ENCODE results near the gene MXD4.
"Not testable (repeated sequence)": the region's sequence is repeated elsewhere in the genome, so short reads cannot be mapped to it uniquely, and the experiment has no call there.

Gene MXD4

GRCh38 chr4:2275044-2275397 is 13.1 kb upstream of the MXD4 start:
- not testable (repeated sequence) for H3K4me1 ChIP-seq (ENCODE audit: control insufficient read depth in 5 of 5, insufficient read depth in 5 of 5, low read length in 5 of 5); H3K27me3 ChIP-seq (ENCODE audit: control insufficient read depth in 5 of 5, insufficient read depth in 4 of 5, low read length in 5 of 5); H3K9me3 ChIP-seq (ENCODE audit: control insufficient read depth in 5 of 5, low read length in 5 of 5); H3K36me3 ChIP-seq (ENCODE audit: control insufficient read depth in 5 of 5, insufficient read depth in 5 of 5, low read length in 5 of 5); H3K27ac ChIP-seq (ENCODE audit: low read depth, low read length); H3K9ac ChIP-seq (ENCODE audit: low read length in 5 of 5); H3K4me3 ChIP-seq (ENCODE audit: low read depth in 1 of 5, low read length in 5 of 5)

- Histone ChIP-seq H3K9ac (ENCODE audit: low read length in 5 of 5) (no peak overlapping the region), H3K4me1 (ENCODE audit: control insufficient read depth in 5 of 5, insufficient read depth in 5 of 5, low read length in 5 of 5) (peaks cover 0 to 2% (median 0%) of the 10 kb centered on the region in 5 donors), H3K9me3 (ENCODE audit: control insufficient read depth in 5 of 5, low read length in 5 of 5) (no peaks in the 10 kb centered on the region), H3K27ac (ENCODE audit: low read depth, low read length) (no peak overlapping the region), H3K4me3 (ENCODE audit: low read depth in 1 of 5, low read length in 5 of 5) (no peak overlapping the region), H3K36me3 (ENCODE audit: control insufficient read depth in 5 of 5, insufficient read depth in 5 of 5, low read length in 5 of 5) (peaks cover 0 to 8% (median 5%) of the 10 kb centered on the region in 5 donors), H3K27me3 (ENCODE audit: control insufficient read depth in 5 of 5, insufficient read depth in 4 of 5, low read length in 5 of 5) (peaks cover 0 to 3% (median 0%) of the 10 kb centered on the region in 5 donors)
Measured at GRCh38 chr4:2274320-2275043, 12.6 kb upstream of the MXD4 start.

GRCh38 chr4:2273657-2274319 is 11.9 kb upstream of the MXD4 start:
- Histone ChIP-seq H3K27me3 (ENCODE audit: control insufficient read depth in 5 of 5, insufficient read depth in 4 of 5, low read length in 5 of 5) (peaks cover 0 to 3% (median 0%) of the 10 kb centered on the region in 5 donors), H3K4me1 (ENCODE audit: control insufficient read depth in 5 of 5, insufficient read depth in 5 of 5, low read length in 5 of 5) (peaks cover 0 to 2% (median 0%) of the 10 kb centered on the region in 5 donors), H3K36me3 (ENCODE audit: control insufficient read depth in 5 of 5, insufficient read depth in 5 of 5, low read length in 5 of 5) (peaks cover 0 to 8% (median 5%) of the 10 kb centered on the region in 5 donors), H3K27ac (ENCODE audit: low read depth, low read length) (no peak overlapping the region), H3K4me3 (ENCODE audit: low read depth in 1 of 5, low read length in 5 of 5) (no peak overlapping the region), H3K9ac (ENCODE audit: low read length in 5 of 5) (no peak overlapping the region), H3K9me3 (ENCODE audit: control insufficient read depth in 5 of 5, low read length in 5 of 5) (no peaks in the 10 kb centered on the region)

DNA sequence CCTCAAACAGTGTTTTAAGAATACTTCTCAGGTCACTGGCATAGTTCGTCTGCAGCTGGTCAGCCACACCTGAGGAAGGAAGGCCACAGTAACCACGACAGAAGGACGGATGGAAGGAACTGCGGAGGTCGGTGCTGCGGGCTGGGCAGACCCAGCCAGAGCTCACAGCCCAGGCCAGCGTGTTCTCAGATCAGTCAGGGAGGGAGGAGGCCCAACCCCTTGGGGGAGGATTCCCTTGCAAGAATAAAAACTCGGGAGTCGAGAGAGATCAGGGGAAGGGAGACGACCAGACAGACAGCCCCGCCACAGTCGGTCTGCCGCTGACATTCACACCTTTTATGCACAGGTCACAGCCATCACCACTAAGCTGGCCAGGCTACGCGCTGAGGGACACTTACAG is 11.3 kb upstream of the MXD4 start:
- Histone ChIP-seq H3K9me3 (ENCODE audit: control insufficient read depth in 5 of 5, low read length in 5 of 5) (no peaks in the 10 kb centered on the region), H3K36me3 (ENCODE audit: control insufficient read depth in 5 of 5, insufficient read depth in 5 of 5, low read length in 5 of 5) (peaks cover 0 to 8% (median 5%) of the 10 kb centered on the region in 5 donors), H3K9ac (ENCODE audit: low read length in 5 of 5) (no peak overlapping the region), H3K27me3 (ENCODE audit: control insufficient read depth in 5 of 5, insufficient read depth in 4 of 5, low read length in 5 of 5) (peaks cover 0 to 3% (median 0%) of the 10 kb centered on the region in 5 donors), H3K4me1 (ENCODE audit: control insufficient read depth in 5 of 5, insufficient read depth in 5 of 5, low read length in 5 of 5) (peaks cover 0 to 2% (median 0%) of the 10 kb centered on the region in 5 donors), H3K27ac (ENCODE audit: low read depth, low read length) (no peak overlapping the region), H3K4me3 (ENCODE audit: low read depth in 1 of 5, low read length in 5 of 5) (no peak overlapping the region)

DNA sequence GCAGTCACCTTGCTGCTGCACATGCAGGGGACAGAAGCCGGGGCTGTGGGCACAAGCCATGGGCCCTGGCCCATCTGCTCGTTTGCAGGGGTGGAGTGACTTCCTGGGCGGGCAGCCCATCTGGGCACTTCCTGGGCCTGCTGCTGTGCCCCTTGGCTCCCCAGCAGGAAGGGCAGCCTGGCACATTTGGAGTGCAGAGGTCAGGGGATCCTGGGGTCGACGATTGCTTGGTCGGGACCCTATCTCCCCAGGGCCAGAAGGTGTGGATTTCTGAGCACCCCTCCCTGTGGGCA is 10.9 kb upstream of the MXD4 start:
- Histone ChIP-seq H3K9me3 (ENCODE audit: control insufficient read depth in 5 of 5, low read length in 5 of 5) (no peaks in the 10 kb centered on the region), H3K36me3 (ENCODE audit: control insufficient read depth in 5 of 5, insufficient read depth in 5 of 5, low read length in 5 of 5) (peaks cover 0 to 8% (median 5%) of the 10 kb centered on the region in 5 donors), H3K27me3 (ENCODE audit: control insufficient read depth in 5 of 5, insufficient read depth in 4 of 5, low read length in 5 of 5) (peaks cover 0 to 3% (median 0%) of the 10 kb centered on the region in 5 donors), H3K4me3 (ENCODE audit: low read depth in 1 of 5, low read length in 5 of 5) (no peak overlapping the region), H3K4me1 (ENCODE audit: control insufficient read depth in 5 of 5, insufficient read depth in 5 of 5, low read length in 5 of 5) (peaks cover 0 to 2% (median 0%) of the 10 kb centered on the region in 5 donors), H3K27ac (ENCODE audit: low read depth, low read length) (no peak overlapping the region), H3K9ac (ENCODE audit: low read length in 5 of 5) (no peak overlapping the region)

DNA sequence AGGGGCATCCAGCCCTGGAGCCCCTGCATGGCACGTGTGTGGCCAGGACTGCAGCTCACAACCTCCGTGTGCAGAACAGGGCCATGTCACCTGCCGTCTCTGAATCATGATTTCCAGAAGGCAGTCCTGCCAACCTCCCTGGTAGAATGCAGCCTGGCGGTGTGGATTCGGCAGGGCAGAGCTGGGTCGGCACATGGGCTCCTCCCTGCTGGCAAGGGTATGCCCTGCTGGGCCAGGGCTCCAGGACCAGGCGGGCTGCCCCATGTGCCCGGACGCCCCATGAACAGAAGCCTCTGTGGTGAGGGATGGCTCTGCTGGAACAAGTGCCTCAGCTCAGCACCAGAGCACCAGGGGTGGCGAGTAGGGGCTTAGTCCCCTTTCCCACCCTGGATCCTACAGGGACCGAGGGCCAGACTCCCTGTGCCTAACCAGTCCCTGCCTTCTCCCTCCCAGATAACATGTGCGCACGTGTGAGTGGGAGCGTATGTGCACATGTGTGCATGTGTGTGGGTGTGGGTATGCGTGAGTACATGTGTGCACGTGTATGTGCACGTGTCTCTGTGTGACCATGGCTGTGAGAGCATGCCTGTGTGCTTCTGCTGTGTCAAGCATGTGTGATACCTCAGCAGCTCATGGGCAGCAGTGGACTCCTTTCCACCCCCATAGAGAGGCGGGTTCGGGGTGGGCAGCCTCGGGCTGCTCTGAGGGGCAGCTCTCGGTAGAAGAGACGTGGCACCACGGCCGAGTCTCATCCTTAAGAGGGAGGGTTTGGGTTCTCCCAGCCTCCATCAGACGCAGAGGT is 10.3 kb upstream of the MXD4 start:
- Histone ChIP-seq H3K9me3 (ENCODE audit: control insufficient read depth in 5 of 5, low read length in 5 of 5) (no peaks in the 10 kb centered on the region), H3K4me1 (ENCODE audit: control insufficient read depth in 5 of 5, insufficient read depth in 5 of 5, low read length in 5 of 5) (peaks cover 0 to 2% (median 0%) of the 10 kb centered on the region in 5 donors), H3K27ac (ENCODE audit: low read depth, low read length) (no peak overlapping the region), H3K36me3 (ENCODE audit: control insufficient read depth in 5 of 5, insufficient read depth in 5 of 5, low read length in 5 of 5) (peaks cover 0 to 8% (median 5%) of the 10 kb centered on the region in 5 donors), H3K4me3 (ENCODE audit: low read depth in 1 of 5, low read length in 5 of 5) (no peak overlapping the region), H3K27me3 (ENCODE audit: control insufficient read depth in 5 of 5, insufficient read depth in 4 of 5, low read length in 5 of 5) (peaks cover 0 to 3% (median 0%) of the 10 kb centered on the region in 5 donors), H3K9ac (ENCODE audit: low read length in 5 of 5) (no peak overlapping the region)

GRCh38 chr4:2271279-2272025 is 9.5 kb upstream of the MXD4 start:
- H3K27me3 ChIP-seq (ENCODE audit: control insufficient read depth in 5 of 5, insufficient read depth in 4 of 5, low read length in 5 of 5): peaks cover 0 to 3% (median 0%) of the 10 kb centered on the region in 5 donors
- no peak overlapping the region for H3K4me3 ChIP-seq (ENCODE audit: low read depth in 1 of 5, low read length in 5 of 5)
- no peak overlapping the region for H3K27ac ChIP-seq (ENCODE audit: low read depth, low read length)
- H3K4me1 ChIP-seq (ENCODE audit: control insufficient read depth in 5 of 5, insufficient read depth in 5 of 5, low read length in 5 of 5): peaks cover 2 to 5% (median 3%) of the 10 kb centered on the region in 5 donors
- no peak overlapping the region for H3K9ac ChIP-seq (ENCODE audit: low read length in 5 of 5)
- peaks cover 0 to 8% (median 5%) of the 10 kb centered on the region in 5 donors for H3K36me3 ChIP-seq (ENCODE audit: control insufficient read depth in 5 of 5, insufficient read depth in 5 of 5, low read length in 5 of 5)
- H3K9me3 ChIP-seq (ENCODE audit: control insufficient read depth in 5 of 5, low read length in 5 of 5): no peaks in the 10 kb centered on the region

GRCh38 chr4:2270341-2271165 is 8.6 kb upstream of the MXD4 start:
- Histone ChIP-seq H3K36me3 (ENCODE audit: control insufficient read depth in 5 of 5, insufficient read depth in 5 of 5, low read length in 5 of 5) (peaks cover 0 to 8% (median 5%) of the 10 kb centered on the region in 5 donors), H3K4me1 (ENCODE audit: control insufficient read depth in 5 of 5, insufficient read depth in 5 of 5, low read length in 5 of 5) (peaks cover 3 to 14% (median 12%) of the 10 kb centered on the region in 5 donors), H3K4me3 (ENCODE audit: low read depth in 1 of 5, low read length in 5 of 5) (no peak overlapping the region), H3K9me3 (ENCODE audit: control insufficient read depth in 5 of 5, low read length in 5 of 5) (no peaks in the 10 kb centered on the region), H3K27me3 (ENCODE audit: control insufficient read depth in 5 of 5, insufficient read depth in 4 of 5, low read length in 5 of 5) (no peaks in the 10 kb centered on the region), H3K9ac (ENCODE audit: low read length in 5 of 5) (no peak overlapping the region), H3K27ac (ENCODE audit: low read depth, low read length) (no peak overlapping the region)

- H3K27ac ChIP-seq (ENCODE audit: low read depth, low read length): no peak overlapping the region
- peaks cover 0 to 8% (median 5%) of the 10 kb centered on the region in 5 donors for H3K36me3 ChIP-seq (ENCODE audit: control insufficient read depth in 5 of 5, insufficient read depth in 5 of 5, low read length in 5 of 5)
- peaks cover 3 to 21% (median 19%) of the 10 kb centered on the region in 5 donors for H3K4me1 ChIP-seq (ENCODE audit: control insufficient read depth in 5 of 5, insufficient read depth in 5 of 5, low read length in 5 of 5)
- H3K9ac ChIP-seq (ENCODE audit: low read length in 5 of 5): no peak overlapping the region
- H3K4me3 ChIP-seq (ENCODE audit: low read depth in 1 of 5, low read length in 5 of 5): no peak overlapping the region
- no peaks in the 10 kb centered on the region for H3K9me3 ChIP-seq (ENCODE audit: control insufficient read depth in 5 of 5, low read length in 5 of 5)
- H3K27me3 ChIP-seq (ENCODE audit: control insufficient read depth in 5 of 5, insufficient read depth in 4 of 5, low read length in 5 of 5): no peaks in the 10 kb centered on the region
Measured at GRCh38 chr4:2269618-2270163, 7.8 kb upstream of the MXD4 start.

All from subcutaneous abdominal adipose tissue (tissue), 5 donors.